ENCODE measurements around the gene PHTF2. TPM values are rescaled to one million over a fixed set of nuclear protein-coding genes. Genes with fewer than 3 reads are reported as not detected.

Gene PHTF2
- total and polyA plus RNA-seq, 2 of the 4 experiments (the other 2 are of a cell fraction): 28.3 to 69.9 TPM

- H3K79me1 ChIP-seq (ENCODE audit: low read depth in 1 of 2, low read length in 2 of 2): peaks cover 15 to 30% of the 10 kb centered on the region in 2 experiments
- no TSS peak for BruUV-seq (replicated peaks)
- in situ Hi-C loops (cut with MboI; ENCODE audit: low sequenced_read_pairs): no loop called here
These were observed 89.0 kb downstream of the PHTF2 start for GRCh38 chr7:77887567-77887966.

More at GRCh38 chr7:77887567-77887966, 89.0 kb downstream of the PHTF2 start:
- dilution Hi-C loops (cut with HindIII; ENCODE audit: low sequenced_read_pairs, unreplicated experiment): no loop called here
- Histone ChIP-seq H3K4me3 (ENCODE audit: insufficient read depth, low read depth, low read length) (no peak overlapping the region), H3K9me1 (ENCODE audit: insufficient read depth, low read length) (no peaks in the 10 kb centered on the region), H3K9ac (ENCODE audit: low read depth, low read length) (no peak overlapping the region), H2AK9ac (replicated peaks; ENCODE audit: low read depth, low read length, poor library complexity) (no peak overlapping the region), H3K18ac (ENCODE audit: low read depth, low read length) (no peak overlapping the region), H2AK5ac (ENCODE audit: low read depth, low read length) (no peak overlapping the region), H3K27ac (ENCODE audit: insufficient read depth, low read length) (no peak overlapping the region), H2BK20ac (ENCODE audit: low read depth, low read length) (no peak overlapping the region), H2BK5ac (ENCODE audit: low read depth, low read length, poor library complexity, severe bottlenecking) (peak overlapping the region; percentile 65), H3K56ac (ENCODE audit: extremely low read depth, insufficient read depth, low read length) (no peak overlapping the region), H3K4ac (ENCODE audit: low read depth, low read length) (no peak overlapping the region), H4K8ac (ENCODE audit: low read depth in 2 of 2, low read length in 2 of 2) (no peak overlapping the region), H3K27me3 (ENCODE audit: control insufficient read depth, insufficient read depth, low read length) (no peaks in the 10 kb centered on the region), H4K91ac (ENCODE audit: insufficient read depth, low read depth, low read length) (no peak overlapping the region), H2BK120ac (ENCODE audit: low read depth, low read length) (no peak overlapping the region), H3K4me1 (ENCODE audit: control insufficient read depth, insufficient read depth, low read length) (no peaks in the 10 kb centered on the region), H3K4me2 (ENCODE audit: low read depth, low read length) (peak overlapping the region; percentile 28; the same call in 1 of the 2 replicates), H3K36me3 (ENCODE audit: control insufficient read depth, insufficient read depth, low read length) (no peaks in the 10 kb centered on the region), H3K9me3 (ENCODE audit: control insufficient read depth, insufficient read depth, low read length) (no peaks in the 10 kb centered on the region), H3K14ac (replicated peaks; ENCODE audit: low read depth, low read length) (no peak overlapping the region), H2BK15ac (ENCODE audit: low read depth, low read length) (no peak overlapping the region), H4K5ac (ENCODE audit: low read depth, low read length) (no peak overlapping the region), H2AFZ (replicated peaks; ENCODE audit: low read length, poor library complexity) (no peak overlapping the region), H3K23ac (ENCODE audit: low read depth, low read length) (no peak overlapping the region), H4K20me1 (ENCODE audit: insufficient read depth, low read length) (no peaks in the 10 kb centered on the region)
- no CpG with 5 or more reads among the region's 1 CpG for WGBS, 2 experiments (ENCODE audit: extremely low coverage in 2 of 2, insufficient read length in 1 of 2)
- DNase-seq (peak; percentile 87), ATAC-seq (ENCODE audit: low read depth) (peak; percentile 92)
- POLR2A ChIA-PET (ENCODE audit: unreplicated experiment): no interaction called here
- CTCF ChIA-PET: no interaction called here
- TF ChIP-seq USF2 (IDR thresholded peaks at IDR 0.05; ENCODE audit: low read depth, low read length) (no peak), CEBPB (IDR thresholded peaks at IDR 0.05; ENCODE audit: low read depth, low read length) (peak; percentile 42), FOS (IDR thresholded peaks at IDR 0.05; ENCODE audit: low read depth, low read length) (peak; percentile 69), RAD21 (IDR thresholded peaks at IDR 0.05; ENCODE audit: low read length) (no peak), NFE2L2 (IDR thresholded peaks at IDR 0.05; ENCODE audit: low read depth, low read length) (peak; percentile 73), MAFK (IDR thresholded peaks at IDR 0.05; ENCODE audit: low read depth, low read length) (peak; percentile 58)
- intact Hi-C loops (cut with micrococcal nuclease): no loop called here

All from IMR-90 (cell line).